Measurements from ENCODE around the gene CRACR2B.

GRCh38 chr11:828506-829175 lies 922 bp downstream of the CRACR2B start:
- TF ChIP-seq SP1 (IDR thresholded peaks at IDR 0.05) (no peak), CTBP1 (IDR thresholded peaks at IDR 0.05; ENCODE audit: borderline replicate concordance) (no peak), FOXA1 (IDR thresholded peaks at IDR 0.05) (no peak), HDGF (IDR thresholded peaks at IDR 0.05; ENCODE audit: borderline replicate concordance) (no peak), L3MBTL2 (conservative IDR thresholded peaks at IDR 0.05) (no peak), SUZ12 (IDR thresholded peaks at IDR 0.05) (no peak), FOXK2 (IDR thresholded peaks at IDR 0.05) (no peak), BHLHE40 (IDR thresholded peaks at IDR 0.05; ENCODE audit: borderline replicate concordance) (no peak)

Measured in HEK293T (cell line).